HCT116 (cell line): Measurements from ENCODE around the gene OOSP4B. TPM values are rescaled to one million over a fixed set of nuclear protein-coding genes. Genes with fewer than 3 reads are reported as not detected.

Source experiments
- ATAC-seq: fragments of 200-7000 bp; cut with Tn5 transposase; 2 replicates; pipeline ENCODE4 v1.9.1; 2020; ENCODE audit warnings: mild to moderate bottlenecking, moderate library complexity
- BruUV-seq: library from RNA; stranded (reverse); fragments of 400-500 nt; replicated peaks from 2 replicates; lab custom pipeline; 2021; lab: Mats Ljungman, UMichigan
- CTCF ChIA-PET: fragments of 300-600 bp; sonication (Branson Sonifier 250); formaldehyde crosslinking; loops from one replicate; lab custom pipeline; 2021; ENCODE audit warnings: antibody characterized with exemption; lab: Charles Lee
- POLR2A ChIA-PET: fragments of 300-600, 350-600 bp; sonication (Branson Sonifier 250); formaldehyde crosslinking; loops from one replicate; lab custom pipeline; 2021; ENCODE audit warnings: antibody characterized with exemption; lab: Charles Lee
- RAD21 ChIA-PET, 2 experiments: fragments of 300-600 bp; sonication (Branson Sonifier 250); formaldehyde crosslinking; loops; one replicate each; lab custom pipeline; 2023; ENCODE audit warnings: low total read pairs in 2 of 2; ENCODE audit not compliant: uncharacterized antibody in 2 of 2, unreplicated experiment in 2 of 2, low non-redundant PET in 1 of 2; lab: Charles Lee
- DNase-seq: peaks from one replicate; pipeline ENCODE4 v3.0.0-alpha.2; 2010; ENCODE audit warnings: low read depth, low spot score
- H2AFZ ChIP-seq: fragments of 200-600 bp; shearing (Covaris generic), sonication (generic); 2 replicates; pipeline ENCODE4 v1.6.1; 2017; ENCODE audit warnings: low read depth, mixed run types, mixed read lengths, antibody characterized with exemption, low read length; ENCODE audit not compliant: poor library complexity, severe bottlenecking
- H3K27ac ChIP-seq: 2 replicates; pipeline ENCODE4 v1.5.1; 2012; ENCODE audit warnings: low read depth, low read length
- H3K27me3 ChIP-seq: fragments of 200-600 bp; sonication (generic); 2 replicates; pipeline ENCODE4 v1.6.1; 2016; ENCODE audit warnings: mixed run types, low read length, mixed read lengths; ENCODE audit not compliant: insufficient read depth
- H3K36me3 ChIP-seq, 2 experiments: fragments of 200-500 bp in 1 of 2; fragments of 200-600 bp in 1 of 2; sonication (Bioruptor generic) in 1 of 2; sonication (generic) in 1 of 2; 2 replicates each; pipeline versions ENCODE4 v1.5.1 to v1.6.1; 2014 to 2016; ENCODE audit warnings: low read length in 2 of 2, inconsistent platforms in 1 of 2, mixed read lengths in 1 of 2, mixed run types in 1 of 2; ENCODE audit not compliant: insufficient read depth in 2 of 2, control insufficient read depth in 1 of 2
- H3K4me1 ChIP-seq, 2 experiments: fragments of 200-600 bp in 1 of 2; sonication (generic) in 1 of 2; 2 replicates each; pipeline versions ENCODE4 v1.5.1 to v1.6.1; 2012 to 2017; ENCODE audit warnings: low read length in 2 of 2, inconsistent platforms in 1 of 2, mild to moderate bottlenecking in 1 of 2, mixed read lengths in 1 of 2, mixed run types in 1 of 2, moderate library complexity in 1 of 2; ENCODE audit not compliant: insufficient read depth in 2 of 2, control insufficient read depth in 1 of 2
- H3K4me2 ChIP-seq: fragments of 200-600 bp; sonication (generic); 2 replicates; pipeline ENCODE4 v1.6.1; 2017; ENCODE audit warnings: mixed run types, low read length, mixed read lengths
- H3K4me3 ChIP-seq, 2 experiments: fragments of 200-600 bp in 1 of 2; sonication (generic) in 1 of 2; replicated peaks in 1 of 2; 2 replicates each; pipeline ENCODE4 v1.5.1; 2011 to 2016; ENCODE audit warnings: low read length in 2 of 2, control low read depth in 1 of 2, low read depth in 1 of 2, mild to moderate bottlenecking in 1 of 2, mixed read lengths in 1 of 2, mixed run types in 1 of 2
- H3K79me2 ChIP-seq: fragments of 200-600 bp; sonication (generic); 2 replicates; pipeline ENCODE4 v1.6.1; 2017; ENCODE audit warnings: mild to moderate bottlenecking, mixed run types, low read length, moderate library complexity, mixed read lengths; ENCODE audit not compliant: insufficient read depth
- H3K9ac ChIP-seq: fragments of 200-600 bp; sonication (generic); 2 replicates; pipeline ENCODE4 v1.6.1; 2016; ENCODE audit warnings: low read length, mixed read lengths
- H3K9me2 ChIP-seq: fragments of 200-600 bp; sonication (generic), shearing (Covaris generic); 2 replicates; pipeline ENCODE4 v1.6.1; 2017; ENCODE audit warnings: mixed run types, mild to moderate bottlenecking, moderate library complexity; ENCODE audit not compliant: insufficient read depth
- H3K9me3 ChIP-seq, 2 experiments: fragments of 200-500 bp in 1 of 2; fragments of 200-600 bp in 1 of 2; sonication (Bioruptor generic) in 1 of 2; sonication (generic) in 1 of 2; 2 replicates each; pipeline ENCODE4 v1.6.1; 2014 to 2017; ENCODE audit warnings: low read length in 2 of 2, mixed read lengths in 2 of 2, inconsistent platforms in 1 of 2, low read depth in 1 of 2, mild to moderate bottlenecking in 1 of 2, mixed run types in 1 of 2, moderate library complexity in 1 of 2; ENCODE audit not compliant: control insufficient read depth in 1 of 2, insufficient read depth in 1 of 2
- H4K20me1 ChIP-seq: fragments of 200-600 bp; sonication (generic), shearing (Covaris generic); 2 replicates; pipeline ENCODE4 v1.6.1; 2017; ENCODE audit warnings: mixed run types, mild to moderate bottlenecking, moderate library complexity; ENCODE audit not compliant: insufficient read depth
- CEBPB ChIP-seq: IDR thresholded peaks from 2 replicates; pipeline ENCODE4 v1.6.1; 2012; ENCODE audit warnings: low read depth
- EGR1 ChIP-seq: IDR thresholded peaks from 2 replicates; pipeline ENCODE4 v1.6.1; 2012; ENCODE audit warnings: low read depth
- EZH2 ChIP-seq: fragments of 200-600 bp; sonication (generic); IDR thresholded peaks from 2 replicates; pipeline ENCODE4 v1.6.1; 2017; ENCODE audit warnings: antibody characterized with exemption, mixed run types
- EZH2phosphoT487 ChIP-seq: fragments of 200-600 bp; IDR thresholded peaks from 2 replicates; pipeline ENCODE4 v1.6.1; 2018; ENCODE audit warnings: antibody characterized with exemption, borderline replicate concordance
- FOSL1 ChIP-seq: IDR thresholded peaks from 2 replicates; pipeline ENCODE4 v1.6.1; 2012; ENCODE audit warnings: low read depth
- JUND ChIP-seq: IDR thresholded peaks from 2 replicates; pipeline ENCODE4 v1.6.1; 2012
- POLR2A ChIP-seq: IDR thresholded peaks from 2 replicates; pipeline ENCODE4 v1.7.0; 2011; ENCODE audit warnings: borderline replicate concordance; ENCODE audit not compliant: insufficient read depth, insufficient read length; ENCODE audit errors: extremely low read depth
- POLR2AphosphoS5 ChIP-seq: IDR thresholded peaks from 2 replicates; pipeline ENCODE4 v1.6.1; 2011; ENCODE audit warnings: mild to moderate bottlenecking, low read depth, low read length, moderate library complexity
- RAD21 ChIP-seq: IDR thresholded peaks from 2 replicates; pipeline ENCODE4 v1.6.1; 2012; ENCODE audit warnings: low read depth, mild to moderate bottlenecking
- SP1 ChIP-seq: IDR thresholded peaks from 2 replicates; pipeline ENCODE4 v1.6.1; 2012; ENCODE audit warnings: low read depth
- SRF ChIP-seq: IDR thresholded peaks from 2 replicates; pipeline ENCODE4 v1.6.1; 2012; ENCODE audit warnings: low read depth
- TCF7L2 ChIP-seq: IDR thresholded peaks from 2 replicates; pipeline ENCODE4 v1.7.0; 2011; ENCODE audit warnings: borderline replicate concordance, inconsistent platforms; ENCODE audit not compliant: insufficient read depth, insufficient read length; ENCODE audit errors: extremely low read depth
- YY1 ChIP-seq: IDR thresholded peaks from 2 replicates; pipeline ENCODE4 v1.6.1; 2011; ENCODE audit warnings: low read length, low read depth, moderate library complexity, mild to moderate bottlenecking; ENCODE audit not compliant: insufficient replicate concordance; ENCODE audit errors: extremely low read depth
- ZFX ChIP-seq: fragments of 450-650 bp; IDR thresholded peaks from 2 replicates; pipeline ENCODE4 v1.6.1; 2017
- intact Hi-C: fragments of 100-400 bp; cut with micrococcal nuclease; formaldehyde crosslinking; loops from 2 replicates; pipeline ENCODE4 v1.10.0; 2022
- total RNA-seq: library from RNA; stranded (reverse); gene quantifications from one replicate; pipeline ENCODE4 v1.2.1, GENCODE V29; 2021; ENCODE audit not compliant: unreplicated experiment
- TF ChIP-seq, protein P1 (sequence below): IDR thresholded peaks from 2 replicates; pipeline ENCODE4 v1.6.1; 2011; ENCODE audit warnings: mild to moderate bottlenecking, low read length, moderate library complexity; ENCODE audit not compliant: insufficient replicate concordance; ENCODE audit errors: extremely low read depth
- TF ChIP-seq, protein P2 (sequence below): IDR thresholded peaks from 2 replicates; pipeline ENCODE4 v1.6.1; 2012

The OOSP4B gene
- total RNA-seq, 1 experiment from 2014 or later = not detected

DNA sequence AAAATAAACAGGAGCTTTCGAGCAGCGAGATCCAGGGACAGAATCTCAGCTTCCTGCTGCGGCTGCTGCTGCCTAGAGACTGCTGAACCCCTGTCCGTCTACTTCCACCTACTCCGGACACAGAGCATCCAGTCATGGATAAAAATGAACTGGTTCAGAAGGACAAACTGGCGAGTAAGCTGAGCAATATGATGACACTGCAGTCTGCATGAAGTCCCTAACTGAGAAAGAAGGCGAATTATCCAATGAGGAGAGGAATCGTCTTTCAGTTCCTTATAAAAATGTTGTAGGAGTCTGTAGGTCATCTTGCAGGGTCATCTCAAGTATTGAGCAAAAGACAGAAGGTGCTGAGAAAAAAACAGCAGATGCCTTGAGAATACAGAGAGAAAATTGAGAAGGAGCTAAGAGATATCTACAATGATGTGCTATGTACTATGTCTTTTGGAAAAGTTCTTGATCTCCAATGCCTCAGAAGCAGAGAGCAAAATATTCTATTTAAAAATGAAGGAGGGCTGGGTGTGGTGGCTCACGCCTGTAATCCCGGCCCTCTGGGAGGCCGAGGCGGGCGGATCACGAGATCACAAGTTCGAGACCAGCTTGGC, 60.3 kb downstream of the OOSP4B start:
- TF ChIP-seq, protein P1, sequence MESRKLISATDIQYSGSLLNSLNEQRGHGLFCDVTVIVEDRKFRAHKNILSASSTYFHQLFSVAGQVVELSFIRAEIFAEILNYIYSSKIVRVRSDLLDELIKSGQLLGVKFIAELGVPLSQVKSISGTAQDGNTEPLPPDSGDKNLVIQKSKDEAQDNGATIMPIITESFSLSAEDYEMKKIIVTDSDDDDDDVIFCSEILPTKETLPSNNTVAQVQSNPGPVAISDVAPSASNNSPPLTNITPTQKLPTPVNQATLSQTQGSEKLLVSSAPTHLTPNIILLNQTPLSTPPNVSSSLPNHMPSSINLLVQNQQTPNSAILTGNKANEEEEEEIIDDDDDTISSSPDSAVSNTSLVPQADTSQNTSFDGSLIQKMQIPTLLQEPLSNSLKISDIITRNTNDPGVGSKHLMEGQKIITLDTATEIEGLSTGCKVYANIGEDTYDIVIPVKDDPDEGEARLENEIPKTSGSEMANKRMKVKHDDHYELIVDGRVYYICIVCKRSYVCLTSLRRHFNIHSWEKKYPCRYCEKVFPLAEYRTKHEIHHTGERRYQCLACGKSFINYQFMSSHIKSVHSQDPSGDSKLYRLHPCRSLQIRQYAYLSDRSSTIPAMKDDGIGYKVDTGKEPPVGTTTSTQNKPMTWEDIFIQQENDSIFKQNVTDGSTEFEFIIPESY = no peak
- TF ChIP-seq TCF7L2 = no peak
- TF ChIP-seq EGR1 = no peak
- no peak for TF ChIP-seq CEBPB
- no peak for TF ChIP-seq ZFX
- TF ChIP-seq EZH2 = no peak
- TF ChIP-seq JUND = no peak
- TF ChIP-seq SP1 = no peak
- TF ChIP-seq FOSL1 = no peak
- no peak for TF ChIP-seq YY1
- no peak for TF ChIP-seq POLR2A
- TF ChIP-seq RAD21 = no peak
- no peak for TF ChIP-seq SRF
- TF ChIP-seq, protein P2, sequence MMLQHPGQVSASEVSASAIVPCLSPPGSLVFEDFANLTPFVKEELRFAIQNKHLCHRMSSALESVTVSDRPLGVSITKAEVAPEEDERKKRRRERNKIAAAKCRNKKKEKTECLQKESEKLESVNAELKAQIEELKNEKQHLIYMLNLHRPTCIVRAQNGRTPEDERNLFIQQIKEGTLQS = no peak
- no peak for TF ChIP-seq POLR2AphosphoS5
- no peak for TF ChIP-seq EZH2phosphoT487
- H3K4me1 ChIP-seq = no peaks in the 10 kb centered on the region
- intact Hi-C loops = no loop called here
- BruUV-seq = no TSS peak
- H3K9ac ChIP-seq = no peak overlapping the region
- H3K79me2 ChIP-seq = no peaks in the 10 kb centered on the region
- H3K27ac ChIP-seq = no peak overlapping the region
- no peak overlapping the region for H3K4me2 ChIP-seq
- no peaks in the 10 kb centered on the region for H3K9me2 ChIP-seq
- H4K20me1 ChIP-seq = no peaks in the 10 kb centered on the region
- no peaks in the 10 kb centered on the region for H3K27me3 ChIP-seq
- no peak overlapping the region for H3K4me3 ChIP-seq
- H3K36me3 ChIP-seq = no peaks in the 10 kb centered on the region
- H2AFZ ChIP-seq = no peak overlapping the region
- ChIA-PET RAD21 (no interaction called here), CTCF (no interaction called here), POLR2A (no interaction called here)
- no peaks in the 10 kb centered on the region for H3K9me3 ChIP-seq
- no peak for ATAC-seq
- no peak for DNase-seq
